Bone marrow (tissue), 2 donors: ENCODE measurements around the gene ADAD2.

Source experiments
- DNase-seq, 2 donors: peaks; one replicate each; lab custom pipeline; 2025; lab: John Stamatoyannopoulos, UW

Gene ADAD2

DNA sequence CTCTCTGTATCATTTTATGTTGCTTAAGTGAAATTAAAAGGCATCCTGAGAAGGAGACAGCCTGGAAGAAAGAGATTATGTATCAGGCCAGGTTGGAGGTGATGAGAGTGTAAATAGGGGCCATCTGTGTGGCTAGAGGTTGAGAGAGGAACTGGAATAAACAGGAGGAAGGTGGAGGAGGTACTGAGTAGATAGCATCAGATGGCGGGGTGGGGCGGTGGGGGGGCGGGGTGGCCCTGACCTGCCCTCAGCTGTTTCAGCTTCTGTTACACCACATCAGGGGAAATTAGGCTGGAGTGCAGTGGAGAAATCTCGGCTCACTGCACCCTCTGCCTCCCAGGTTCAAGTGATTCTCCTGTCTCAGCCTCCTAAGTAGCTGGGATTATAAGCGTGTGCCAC is 55.7 kb downstream of the ADAD2 start:
- DNase-seq, result no peak
